GM23248 (cell line): Measurements from ENCODE around the gene DACT3. TPM values are rescaled to one million over a fixed set of nuclear protein-coding genes. Genes with fewer than 3 reads are reported as not detected.

Experiments
- DNase-seq: peaks from one replicate; pipeline ENCODE4 v3.0.0-alpha.2; 2015
- H2AFZ ChIP-seq: fragments of 200-600 bp; sonication (generic); 2 replicates; pipeline ENCODE4 v1.6.1; 2016; ENCODE audit warnings: antibody characterized with exemption
- H3F3A ChIP-seq: fragments of 200-600 bp; sonication (generic); 2 replicates; pipeline ENCODE4 v1.6.1; 2016; ENCODE audit warnings: mild to moderate bottlenecking, antibody characterized with exemption, mixed run types; ENCODE audit not compliant: insufficient read depth
- H3K27ac ChIP-seq: fragments of 200-600 bp; sonication (generic); 2 replicates; pipeline ENCODE4 v1.5.1; 2016; ENCODE audit warnings: mild to moderate bottlenecking
- H3K27me3 ChIP-seq: fragments of 200-600 bp; sonication (generic); replicated peaks from 2 replicates; pipeline ENCODE4 v1.6.1; 2016; ENCODE audit warnings: mild to moderate bottlenecking; ENCODE audit not compliant: insufficient read depth
- H3K36me3 ChIP-seq: fragments of 200-600 bp; sonication (generic); 2 replicates; pipeline ENCODE4 v1.6.1; 2016; ENCODE audit warnings: low read depth, mild to moderate bottlenecking
- H3K4me1 ChIP-seq: fragments of 200-600 bp; sonication (generic); 2 replicates; pipeline ENCODE4 v1.6.1; 2016; ENCODE audit warnings: mild to moderate bottlenecking; ENCODE audit not compliant: insufficient read depth
- H3K4me2 ChIP-seq: fragments of 200-600 bp; sonication (generic); one replicate; pipeline ENCODE4 v1.6.1; 2016; ENCODE audit warnings: mild to moderate bottlenecking; ENCODE audit not compliant: unreplicated experiment
- H3K4me3 ChIP-seq: fragments of 200-600 bp; sonication (generic); 2 replicates; pipeline ENCODE4 v1.5.1; 2016; ENCODE audit warnings: mild to moderate bottlenecking
- H3K79me2 ChIP-seq: fragments of 200-600 bp; sonication (generic); 2 replicates; pipeline ENCODE4 v1.6.1; 2016; ENCODE audit warnings: mild to moderate bottlenecking; ENCODE audit not compliant: insufficient read depth
- H3K9ac ChIP-seq: fragments of 200-600 bp; sonication (generic); 2 replicates; pipeline ENCODE4 v1.6.1; 2016; ENCODE audit warnings: mild to moderate bottlenecking
- H3K9me2 ChIP-seq: fragments of 200-600 bp; sonication (generic); 2 replicates; pipeline ENCODE4 v1.6.1; 2016; ENCODE audit warnings: mixed run types, mild to moderate bottlenecking, moderate library complexity; ENCODE audit not compliant: insufficient read depth
- H3K9me3 ChIP-seq: fragments of 200-600 bp; sonication (generic); one replicate; pipeline ENCODE4 v1.6.1; 2017; ENCODE audit warnings: low read depth
- H4K20me1 ChIP-seq: fragments of 200-600 bp; sonication (generic); 2 replicates; pipeline ENCODE4 v1.6.0; 2016; ENCODE audit not compliant: insufficient read depth
- EZH2 ChIP-seq: fragments of 200-600 bp; sonication (generic); IDR thresholded peaks from 2 replicates; pipeline ENCODE4 v1.6.1; 2018; ENCODE audit warnings: antibody characterized with exemption, mild to moderate bottlenecking; ENCODE audit not compliant: insufficient read depth, poor library complexity, severe bottlenecking
- EZH2phosphoT487 ChIP-seq: fragments of 200-600 bp; sonication (generic); IDR thresholded peaks from 2 replicates; pipeline ENCODE4 v1.6.1; 2018; ENCODE audit warnings: antibody characterized with exemption, moderate library complexity, mild to moderate bottlenecking, low read depth; ENCODE audit not compliant: insufficient read depth
- WGBS, 2 experiments: methylation state at CpG; one replicate each; pipeline ENCODE4 v1.1.6; 2015 to 2017; ENCODE audit warnings: low lambda C conversion rate in 2 of 2, low coverage in 1 of 2; ENCODE audit errors: missing lambda C conversion rate in 2 of 2; 5-methylcytosine and 5-hydroxymethylcytosine counted together
- in situ Hi-C: fragments of 300-500 bp; cut with MboI; formaldehyde crosslinking; loops from 2 replicates; pipeline ENCODE4 v1.15.0; 2020
- polyA plus RNA-seq: library from polyadenylated mRNA; unstranded; fragments of >200 nt; fragmentation: Nextera tagmentation; extraction: Ambion mirVana; gene quantifications from 2 replicates; pipeline ENCODE4 v1.2.1, GENCODE V29; 2016
- total RNA-seq: library from RNA; depleted of rRNA; stranded (reverse); fragments of >200 nt; shearing (Covaris generic); gene quantifications from 2 replicates; pipeline ENCODE4 v1.2.3, GENCODE V29; 2014; rRNA removed

DACT3 gene
- total RNA-seq = 7.1 and 7.3 TPM in 2 replicates
- polyA plus RNA-seq = 0.63 and 0.66 TPM in 2 replicates

- peak within 1 kb of the TSS; percentile 71 for H3K4me3 ChIP-seq
- peak within 1 kb of the TSS; percentile 67 for H2AFZ ChIP-seq
- H3F3A ChIP-seq = peaks cover 4% of the 10 kb centered on the region; the same call in 1 of the 2 replicates
- TF ChIP-seq EZH2 = no peak
- TF ChIP-seq EZH2phosphoT487 = no peak
- H3K4me2 ChIP-seq = peak within 1 kb of the TSS; percentile 82
- H3K4me1 ChIP-seq = peaks cover 5% of the 10 kb centered on the region; the same call in 1 of the 2 replicates
- in situ Hi-C loops = no loop called here
- no peaks in the 10 kb centered on the region for H3K36me3 ChIP-seq
- H4K20me1 ChIP-seq = no peaks in the 10 kb centered on the region
- peak within 1 kb of the TSS; percentile 51 for H3K27ac ChIP-seq
- H3K79me2 ChIP-seq = no peaks in the 10 kb centered on the region
- no peaks in the 10 kb centered on the region for H3K27me3 ChIP-seq
- peak within 1 kb of the TSS; percentile 68 for H3K9ac ChIP-seq
- DNase-seq = peak; percentile 100
- no peaks in the 10 kb centered on the region for H3K9me2 ChIP-seq
- H3K9me3 ChIP-seq = no peaks in the 10 kb centered on the region
- WGBS, 2 experiments = 0 to 1% methylated on average over 28 to 47 of the region's 61 CpGs
Measured at GRCh38 chr19:46661020-46661731, at the start of gene DACT3. Gene DACT3 (minus strand): TSS chr19:46661182. CDS start chr19:46661064, 118 bp downstream.

GRCh38 chr19:46710687-46711086 lies 49.7 kb upstream of the DACT3 start:
- H3K27me3 ChIP-seq = no peaks in the 10 kb centered on the region
- WGBS, 2 experiments = 81 to 97% methylated on average over 15 to 25 of the region's 25 CpGs
- H3K79me2 ChIP-seq = peaks cover 14% of the 10 kb centered on the region
- in situ Hi-C loops = no loop called here
- H3K4me3 ChIP-seq = no peak overlapping the region
- H3K36me3 ChIP-seq = peaks cover 8% of the 10 kb centered on the region; the same call in 1 of the 2 replicates
- H3K4me2 ChIP-seq = no peak overlapping the region
- no peaks in the 10 kb centered on the region for H3K9me2 ChIP-seq
- no peaks in the 10 kb centered on the region for H4K20me1 ChIP-seq
- no peak for TF ChIP-seq EZH2
- TF ChIP-seq EZH2phosphoT487 = no peak
- H3K9me3 ChIP-seq = no peaks in the 10 kb centered on the region
- no peaks in the 10 kb centered on the region; the same call in 1 of the 2 replicates for H3F3A ChIP-seq
- no peak overlapping the region for H3K9ac ChIP-seq
- peaks cover 9% of the 10 kb centered on the region; the same call in 1 of the 2 replicates for H3K4me1 ChIP-seq
- no peak overlapping the region for H2AFZ ChIP-seq
- DNase-seq = no peak
- no peak overlapping the region for H3K27ac ChIP-seq

GRCh38 chr19:46704379-46705076 lies 43.5 kb upstream of the DACT3 start:
- Histone ChIP-seq H3K4me1 (no peaks in the 10 kb centered on the region), H3K27me3 (no peaks in the 10 kb centered on the region), H3K4me2 (no peak overlapping the region), H3K27ac (no peak overlapping the region), H3K9me3 (no peaks in the 10 kb centered on the region), H3K79me2 (no peaks in the 10 kb centered on the region), H3K36me3 (peaks cover 23% of the 10 kb centered on the region; the same call in 1 of the 2 replicates), H3F3A (no peaks in the 10 kb centered on the region; the same call in 1 of the 2 replicates), H2AFZ (no peak overlapping the region), H3K4me3 (no peak overlapping the region), H3K9ac (no peak overlapping the region), H4K20me1 (no peaks in the 10 kb centered on the region), H3K9me2 (no peaks in the 10 kb centered on the region)
- in situ Hi-C loops = no loop called here
- 45 to 46% methylated on average over 13 to 17 of the region's 21 CpGs for WGBS, 2 experiments
- TF ChIP-seq EZH2 = no peak
- no peak for TF ChIP-seq EZH2phosphoT487
- DNase-seq = peak; percentile 50

GRCh38 chr19:46700704-46701103 lies 39.7 kb upstream of the DACT3 start:
- Histone ChIP-seq H3K27ac (no peak overlapping the region), H3K4me3 (no peak overlapping the region), H3K79me2 (no peaks in the 10 kb centered on the region), H3K4me1 (no peaks in the 10 kb centered on the region), H3K9me3 (no peaks in the 10 kb centered on the region), H3K9ac (no peak overlapping the region), H2AFZ (no peak overlapping the region), H3K36me3 (peaks cover 41% of the 10 kb centered on the region; the same call in 1 of the 2 replicates), H3K4me2 (no peak overlapping the region), H4K20me1 (no peaks in the 10 kb centered on the region), H3F3A (no peaks in the 10 kb centered on the region), H3K27me3 (no peaks in the 10 kb centered on the region), H3K9me2 (no peaks in the 10 kb centered on the region)
- no peak for TF ChIP-seq EZH2
- no peak for TF ChIP-seq EZH2phosphoT487
- in situ Hi-C loops = no loop called here
- 95 to 97% methylated on average over 12 to 13 of the region's 13 CpGs for WGBS, 2 experiments
- no peak for DNase-seq
